ENCODE results near the gene NTM.

The NTM gene

GRCh38 chr11:131375421-131375820, 5.0 kb downstream of the NTM start:
- Histone ChIP-seq H3K4me2 (ENCODE audit: low read length) (no peak overlapping the region), H3K4me1 (ENCODE audit: control insufficient read depth, low read length) (no peaks in the 10 kb centered on the region), H3K27ac (ENCODE audit: low read depth, low read length) (no peak overlapping the region), H3K4me3 (ENCODE audit: low read length) (no peak overlapping the region), H3K36me3 (ENCODE audit: control insufficient read depth, low read length) (no peaks in the 10 kb centered on the region), H3K79me2 (ENCODE audit: control insufficient read depth, low read length) (no peaks in the 10 kb centered on the region), H3F3A (ENCODE audit: control insufficient read depth, insufficient read depth) (no peaks in the 10 kb centered on the region), H3K9me2 (replicated peaks; ENCODE audit: control insufficient read depth, low read length) (no peaks in the 10 kb centered on the region), H4K20me1 (ENCODE audit: control insufficient read depth, insufficient read depth, low read depth, low read length) (no peaks in the 10 kb centered on the region), H3K27me3 (ENCODE audit: control insufficient read depth, low read length) (no peaks in the 10 kb centered on the region), H3K9me3 (ENCODE audit: control insufficient read depth, insufficient read depth, low read length) (no peaks in the 10 kb centered on the region)
- TF ChIP-seq, protein P1, sequence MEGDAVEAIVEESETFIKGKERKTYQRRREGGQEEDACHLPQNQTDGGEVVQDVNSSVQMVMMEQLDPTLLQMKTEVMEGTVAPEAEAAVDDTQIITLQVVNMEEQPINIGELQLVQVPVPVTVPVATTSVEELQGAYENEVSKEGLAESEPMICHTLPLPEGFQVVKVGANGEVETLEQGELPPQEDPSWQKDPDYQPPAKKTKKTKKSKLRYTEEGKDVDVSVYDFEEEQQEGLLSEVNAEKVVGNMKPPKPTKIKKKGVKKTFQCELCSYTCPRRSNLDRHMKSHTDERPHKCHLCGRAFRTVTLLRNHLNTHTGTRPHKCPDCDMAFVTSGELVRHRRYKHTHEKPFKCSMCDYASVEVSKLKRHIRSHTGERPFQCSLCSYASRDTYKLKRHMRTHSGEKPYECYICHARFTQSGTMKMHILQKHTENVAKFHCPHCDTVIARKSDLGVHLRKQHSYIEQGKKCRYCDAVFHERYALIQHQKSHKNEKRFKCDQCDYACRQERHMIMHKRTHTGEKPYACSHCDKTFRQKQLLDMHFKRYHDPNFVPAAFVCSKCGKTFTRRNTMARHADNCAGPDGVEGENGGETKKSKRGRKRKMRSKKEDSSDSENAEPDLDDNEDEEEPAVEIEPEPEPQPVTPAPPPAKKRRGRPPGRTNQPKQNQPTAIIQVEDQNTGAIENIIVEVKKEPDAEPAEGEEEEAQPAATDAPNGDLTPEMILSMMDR (IDR thresholded peaks at IDR 0.05; ENCODE audit: low read depth, low read length, poor library complexity, severe bottlenecking), result no peak
- no peak for TF ChIP-seq EZH2phosphoT487 (IDR thresholded peaks at IDR 0.05; ENCODE audit: borderline replicate concordance, low read length)

GRCh38 chr11:131375915-131376314, 5.5 kb downstream of the NTM start:
- H3K27me3 ChIP-seq (ENCODE audit: control insufficient read depth, low read length), result no peaks in the 10 kb centered on the region
- TF ChIP-seq EZH2phosphoT487 (IDR thresholded peaks at IDR 0.05; ENCODE audit: borderline replicate concordance, low read length), result no peak
- TF ChIP-seq, protein P1 (IDR thresholded peaks at IDR 0.05; ENCODE audit: low read depth, low read length, poor library complexity, severe bottlenecking), result no peak
- H3K27ac ChIP-seq (ENCODE audit: low read depth, low read length), result no peak overlapping the region
- H3K36me3 ChIP-seq (ENCODE audit: control insufficient read depth, low read length), result no peaks in the 10 kb centered on the region
- H3K4me3 ChIP-seq (ENCODE audit: low read length), result no peak overlapping the region
- no peak overlapping the region for H3K4me2 ChIP-seq (ENCODE audit: low read length)
- H3F3A ChIP-seq (ENCODE audit: control insufficient read depth, insufficient read depth), result no peaks in the 10 kb centered on the region
- no peaks in the 10 kb centered on the region for H3K4me1 ChIP-seq (ENCODE audit: control insufficient read depth, low read length)
- no peaks in the 10 kb centered on the region for H3K9me3 ChIP-seq (ENCODE audit: control insufficient read depth, insufficient read depth, low read length)
- H4K20me1 ChIP-seq (ENCODE audit: control insufficient read depth, insufficient read depth, low read depth, low read length), result no peaks in the 10 kb centered on the region
- H3K79me2 ChIP-seq (ENCODE audit: control insufficient read depth, low read length), result no peaks in the 10 kb centered on the region
- H3K9me2 ChIP-seq (replicated peaks; ENCODE audit: control insufficient read depth, low read length), result no peaks in the 10 kb centered on the region

DNA sequence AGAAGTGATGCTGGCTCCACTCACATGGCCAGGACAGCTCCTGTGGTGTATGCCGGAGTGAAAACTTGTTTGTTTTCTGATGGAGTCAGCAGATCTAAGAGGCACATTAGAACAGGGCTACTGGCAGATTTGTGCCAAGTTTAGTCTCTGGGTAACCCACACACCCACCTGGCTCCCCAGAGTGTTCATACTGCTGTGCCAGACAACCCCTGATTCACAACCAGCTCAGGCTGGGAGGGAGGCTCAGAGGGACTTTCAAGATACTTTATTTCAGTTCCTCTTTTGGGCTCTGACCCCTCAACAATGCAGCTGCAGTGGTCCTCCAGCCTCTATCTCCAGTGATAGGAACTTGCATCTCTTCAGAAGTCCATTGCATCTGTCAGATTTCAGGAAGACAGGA, 8.5 kb downstream of the NTM start:
- Histone ChIP-seq H3K4me1 (ENCODE audit: control insufficient read depth, low read length) (no peaks in the 10 kb centered on the region), H3K36me3 (ENCODE audit: control insufficient read depth, low read length) (no peaks in the 10 kb centered on the region), H3K9me3 (ENCODE audit: control insufficient read depth, insufficient read depth, low read length) (no peaks in the 10 kb centered on the region), H3K27me3 (ENCODE audit: control insufficient read depth, low read length) (no peaks in the 10 kb centered on the region), H4K20me1 (ENCODE audit: control insufficient read depth, insufficient read depth, low read depth, low read length) (no peaks in the 10 kb centered on the region), H3K4me2 (ENCODE audit: low read length) (no peak overlapping the region), H3F3A (ENCODE audit: control insufficient read depth, insufficient read depth) (no peaks in the 10 kb centered on the region), H3K9me2 (replicated peaks; ENCODE audit: control insufficient read depth, low read length) (no peaks in the 10 kb centered on the region), H3K79me2 (ENCODE audit: control insufficient read depth, low read length) (no peaks in the 10 kb centered on the region), H3K27ac (ENCODE audit: low read depth, low read length) (no peak overlapping the region), H3K4me3 (ENCODE audit: low read length) (no peak overlapping the region)
- TF ChIP-seq, protein P1 (IDR thresholded peaks at IDR 0.05; ENCODE audit: low read depth, low read length, poor library complexity, severe bottlenecking), result no peak
- TF ChIP-seq EZH2phosphoT487 (IDR thresholded peaks at IDR 0.05; ENCODE audit: borderline replicate concordance, low read length), result no peak
